Activated CD4-positive, alpha-beta T cell treated with anti-CD3 and anti-CD28 coated beads for 36 hours (primary cell): ENCODE results near the gene PLEKHG5. TPM values are rescaled to one million over a fixed set of nuclear protein-coding genes. Genes with fewer than 3 reads are reported as not detected.
A peak's percentile ranks its signal among the peaks of the same experiment; 100 is the strongest.
"Not testable (repeated sequence)": the region's sequence is repeated elsewhere in the genome, so short reads cannot be mapped to it uniquely, and the experiment has no call there.

Experiments used
- ATAC-seq: fragments of 200-7000 bp; cut with Tn5 transposase; one replicate; pipeline ENCODE4 v1.10.0; 2021; ENCODE audit warnings: mild to moderate bottlenecking, moderate library complexity
- CTCF ChIA-PET: fragments of 350-600 bp; sonication (Branson Sonifier 250); formaldehyde crosslinking; loops from one replicate; lab custom pipeline; 2021; ENCODE audit warnings: antibody characterized with exemption; lab: Charles Lee
- POLR2A ChIA-PET: fragments of 350-600 bp; sonication (Branson Sonifier 250); formaldehyde crosslinking; loops from one replicate; lab custom pipeline; 2021; ENCODE audit warnings: antibody characterized with exemption, inconsistent platforms; lab: Charles Lee
- DNase-seq: peaks from one replicate; pipeline ENCODE4 v3.0.0-alpha.2; 2020
- H3K27ac Mint-ChIP-seq: one replicate; pipeline ENCODE4 v1.8.0; 2021; ENCODE audit warnings: mixed read lengths
- H3K27me3 Mint-ChIP-seq: one replicate; pipeline ENCODE4 v1.8.0; 2021; ENCODE audit warnings: mixed read lengths
- H3K36me3 Mint-ChIP-seq: one replicate; pipeline ENCODE4 v1.8.0; 2021; ENCODE audit warnings: low read depth, mixed read lengths
- H3K4me1 Mint-ChIP-seq: one replicate; pipeline ENCODE4 v1.8.0; 2021; ENCODE audit warnings: mixed read lengths
- H3K4me3 Mint-ChIP-seq: one replicate; pipeline ENCODE4 v1.8.0; 2021; ENCODE audit warnings: mild to moderate bottlenecking, moderate library complexity, mixed read lengths
- H3K9me3 Mint-ChIP-seq: one replicate; pipeline ENCODE4 v1.8.0; 2021; ENCODE audit warnings: low read depth, mixed read lengths
- intact Hi-C, 2 experiments: fragments of 100-400 bp; cut with DNase I in 1 of 2; cut with micrococcal nuclease in 1 of 2; formaldehyde crosslinking; loops; one replicate each; pipeline versions ENCODE4 v1.14.2 to v1.15.1; 2022 to 2024; cut with DNase I, micrococcal nuclease
- total RNA-seq, 2 experiments: library from RNA; stranded (reverse); gene quantifications; one replicate each; pipeline ENCODE4 v1.2.3, GENCODE V29; 2021

PLEKHG5 gene
- total RNA-seq, 2 experiments from 2014 or later: 0.76 to 1.1 TPM

DNA sequence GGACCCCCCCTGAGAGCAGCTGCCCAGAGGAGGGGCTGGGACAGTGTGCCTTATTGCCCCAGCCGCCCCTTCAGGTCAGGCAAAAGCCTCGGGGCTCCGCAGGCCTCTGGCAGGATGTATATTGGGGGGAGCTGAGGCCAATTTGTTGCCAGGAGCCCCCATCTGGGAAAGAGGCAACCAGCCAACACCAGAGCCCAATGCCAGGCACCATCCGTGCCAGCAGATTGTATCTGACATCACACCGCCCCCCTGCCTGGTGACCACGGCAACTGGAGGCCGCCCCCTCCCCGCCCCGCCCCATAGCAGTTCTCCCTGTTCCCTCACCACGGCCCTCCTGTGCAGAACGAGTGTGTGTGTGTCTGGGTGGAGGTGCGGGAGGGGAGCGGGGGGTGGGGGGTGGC lies 3.6 kb upstream of the PLEKHG5 start:
- ChIA-PET CTCF (interaction anchor here (0.7 to 0.9 kb wide), 2 partner anchors 60 to 467 kb away, joined by 3 read pairs; no protein-coding TSS in a partner anchor), POLR2A (no interaction called here)
- Mint-ChIP-seq H3K4me3 (no peak overlapping the region), H3K36me3 (no peaks in the 10 kb centered on the region), H3K27me3 (peaks cover 6% of the 10 kb centered on the region), H3K9me3 (no peaks in the 10 kb centered on the region), H3K4me1 (peaks cover 17% of the 10 kb centered on the region), H3K27ac (no peak overlapping the region)
- intact Hi-C loops: no loop called here
- no peak for ATAC-seq
- DNase-seq: peak; percentile 28

- Mint-ChIP-seq H3K27me3 (peaks cover 6% of the 10 kb centered on the region), H3K4me1 (peaks cover 17% of the 10 kb centered on the region), H3K27ac (no peak overlapping the region), H3K9me3 (no peaks in the 10 kb centered on the region), H3K36me3 (no peaks in the 10 kb centered on the region), H3K4me3 (no peak overlapping the region)
- ChIA-PET POLR2A (no interaction called here), CTCF (interaction anchor here (0.7 to 0.9 kb wide), 2 partner anchors 60 to 468 kb away, joined by 3 read pairs; no protein-coding TSS in a partner anchor)
- DNase-seq (no peak), ATAC-seq (no peak)
- intact Hi-C loops: no loop called here
Measured at GRCh38 chr1:6494627-6495026, 3.2 kb upstream of the PLEKHG5 start.

GRCh38 chr1:6493834-6494223 lies 2.4 kb upstream of the PLEKHG5 start:
- POLR2A ChIA-PET, H3K4me3 Mint-ChIP-seq, ATAC-seq, H3K27ac Mint-ChIP-seq, H3K9me3 Mint-ChIP-seq, DNase-seq, H3K27me3 Mint-ChIP-seq, H3K36me3 Mint-ChIP-seq, intact Hi-C loops: not testable (repeated sequence)
- CTCF ChIA-PET: interaction anchor here (0.6 to 1.2 kb wide), 3 partner anchors 14 to 67 kb away, joined by 3 read pairs; no protein-coding TSS in a partner anchor
- peaks cover 17% of the 10 kb centered on the region for H3K4me1 Mint-ChIP-seq

GRCh38 chr1:6491966-6492365 lies 499 bp upstream of the PLEKHG5 start:
- peaks cover 10% of the 10 kb centered on the region for H3K4me1 Mint-ChIP-seq
- ChIA-PET POLR2A (no interaction called here), CTCF (interaction anchor here (0.6 to 2.6 kb wide), 4 partner anchors 28 to 155 kb away, joined by 3 to 10 read pairs (median 4); no protein-coding TSS in a partner anchor)
- no peaks in the 10 kb centered on the region for H3K9me3 Mint-ChIP-seq
- intact Hi-C loops: no loop called here
- ATAC-seq (no peak), DNase-seq (no peak)
- peaks cover 2% of the 10 kb centered on the region for H3K27me3 Mint-ChIP-seq
- no peaks in the 10 kb centered on the region for H3K36me3 Mint-ChIP-seq
- H3K27ac Mint-ChIP-seq: no peak overlapping the region
- H3K4me3 Mint-ChIP-seq: peak overlapping the region; percentile 74

- Mint-ChIP-seq H3K4me3 (peak overlapping the region; percentile 74), H3K27me3 (peaks cover 8% of the 10 kb centered on the region), H3K27ac (peak overlapping the region; percentile 35), H3K9me3 (no peaks in the 10 kb centered on the region), H3K4me1 (peaks cover 17% of the 10 kb centered on the region), H3K36me3 (no peaks in the 10 kb centered on the region)
- ChIA-PET CTCF (interaction anchor here (0.7 to 2.6 kb wide), 8 partner anchors 12 to 1337 kb away, joined by 3 to 10 read pairs (median 4); no protein-coding TSS in a partner anchor), POLR2A (no interaction called here)
- DNase-seq: no peak
- intact Hi-C loops: no loop called here
- no peak for ATAC-seq
Measured at GRCh38 chr1:6491081-6491449, 402 bp downstream of the PLEKHG5 start.

GRCh38 chr1:6490181-6491080 lies 1.0 kb downstream of the PLEKHG5 start:
- Mint-ChIP-seq H3K9me3 (no peaks in the 10 kb centered on the region), H3K4me3 (peak overlapping the region; percentile 74), H3K4me1 (peaks cover 18% of the 10 kb centered on the region), H3K27ac (peak overlapping the region; percentile 63), H3K36me3 (no peaks in the 10 kb centered on the region), H3K27me3 (peaks cover 9% of the 10 kb centered on the region)
- peak; percentile 81 for DNase-seq
- CTCF ChIA-PET: interaction anchor here (0.7 to 2.6 kb wide), 13 partner anchors 12 to 1337 kb away, joined by 3 to 10 read pairs (median 4); no protein-coding TSS in a partner anchor
- ATAC-seq: peak; percentile 62
- intact Hi-C loops: loop anchor here in 1 of 2 experiments (1.0 kb wide), 4 partner anchors 64 to 135 kb away; partner anchors contain the start of gene NOL9
- POLR2A ChIA-PET: no interaction called here

GRCh38 chr1:6489799-6490180 lies 1.7 kb downstream of the PLEKHG5 start:
- ATAC-seq (peak; percentile 71), DNase-seq (peak; percentile 88)
- ChIA-PET CTCF (interaction anchor here (0.8 to 2.6 kb wide), 8 partner anchors 12 to 290 kb away, joined by 3 to 10 read pairs (median 4); partner anchors contain the start of gene TNFRSF25), POLR2A (no interaction called here)
- Mint-ChIP-seq H3K36me3 (no peaks in the 10 kb centered on the region), H3K4me3 (peak overlapping the region; percentile 74), H3K27me3 (peaks cover 9% of the 10 kb centered on the region), H3K9me3 (no peaks in the 10 kb centered on the region), H3K4me1 (peaks cover 18% of the 10 kb centered on the region), H3K27ac (peak overlapping the region; percentile 63)
- intact Hi-C loops: loop anchor here (1.0 to 5.0 kb wide), 6 partner anchors 47 to 728 kb away; partner anchors contain the start of gene NOL9 (in 1 of the 2)

GRCh38 chr1:6489383-6489765 lies 2.1 kb downstream of the PLEKHG5 start:
- no peaks in the 10 kb centered on the region for H3K9me3 Mint-ChIP-seq
- no peaks in the 10 kb centered on the region for H3K36me3 Mint-ChIP-seq
- ATAC-seq (no peak), DNase-seq (no peak)
- H3K27me3 Mint-ChIP-seq: peaks cover 13% of the 10 kb centered on the region
- H3K4me1 Mint-ChIP-seq: peaks cover 16% of the 10 kb centered on the region
- CTCF ChIA-PET: interaction anchor here (1.0 to 2.6 kb wide), 6 partner anchors 11 to 289 kb away, joined by 3 to 10 read pairs (median 6); partner anchors contain the start of gene TNFRSF25
- no peak overlapping the region for H3K4me3 Mint-ChIP-seq
- intact Hi-C loops: loop anchor here in 1 of 2 experiments (5.0 kb wide), 2 partner anchors 47 to 728 kb away; no protein-coding TSS in a partner anchor
- H3K27ac Mint-ChIP-seq: no peak overlapping the region
- POLR2A ChIA-PET: interaction anchor here (0.6 kb wide), 1 partner anchor 53 kb away, joined by 3 read pairs; no protein-coding TSS in a partner anchor

GRCh38 chr1:6488602-6489382 lies 2.7 kb downstream of the PLEKHG5 start:
- no peaks in the 10 kb centered on the region for H3K9me3 Mint-ChIP-seq
- H3K4me3 Mint-ChIP-seq: no peak overlapping the region
- no peaks in the 10 kb centered on the region for H3K36me3 Mint-ChIP-seq
- no peak for DNase-seq
- H3K27me3 Mint-ChIP-seq: peaks cover 17% of the 10 kb centered on the region
- ChIA-PET POLR2A (interaction anchor here (0.6 to 0.7 kb wide), 2 partner anchors 54 to 247 kb away, joined by 3 to 4 read pairs; no protein-coding TSS in a partner anchor), CTCF (interaction anchor here (0.7 to 2.6 kb wide), 10 partner anchors 11 to 289 kb away, joined by 3 to 10 read pairs (median 4); partner anchors contain the start of gene TNFRSF25)
- intact Hi-C loops: loop anchor here in 1 of 2 experiments (1.0 to 5.0 kb wide), 3 partner anchors 12 to 729 kb away; no protein-coding TSS in a partner anchor
- no peak for ATAC-seq
- no peak overlapping the region for H3K27ac Mint-ChIP-seq
- H3K4me1 Mint-ChIP-seq: peaks cover 16% of the 10 kb centered on the region

DNA sequence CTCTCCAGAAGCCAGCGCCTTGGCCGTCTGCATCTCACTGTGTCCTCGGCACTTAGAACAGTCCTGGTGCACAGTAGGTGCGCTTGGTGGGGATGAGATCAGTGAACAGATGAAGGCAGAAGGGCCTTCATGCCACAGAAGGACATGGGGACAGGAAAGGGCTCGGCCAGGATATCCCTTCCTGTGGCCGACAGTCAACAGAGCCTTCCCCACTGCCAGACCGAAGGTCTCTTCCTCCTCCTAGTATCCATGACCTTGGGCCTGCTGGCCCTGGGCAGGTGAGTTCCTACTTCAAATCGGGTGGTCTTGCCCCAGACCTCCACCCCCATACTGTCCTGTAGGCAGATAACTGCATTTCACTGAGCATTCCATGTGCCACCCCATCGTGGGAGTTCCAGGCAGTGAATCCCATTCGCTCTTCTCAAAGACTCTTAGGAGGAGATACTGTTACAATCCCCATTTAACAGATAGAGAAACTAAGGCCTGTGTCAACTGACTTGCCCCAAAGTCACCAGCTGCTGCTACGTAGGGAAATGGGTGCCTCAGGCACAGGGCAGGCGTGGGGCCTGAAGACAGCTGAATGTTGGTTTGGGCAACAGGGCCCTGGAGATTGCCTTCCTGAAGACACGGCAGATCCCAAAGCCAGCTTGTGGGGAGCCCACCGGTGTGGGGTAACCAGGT lies 3.5 kb downstream of the PLEKHG5 start:
- CTCF ChIA-PET: interaction anchor here (0.7 to 2.4 kb wide), 8 partner anchors 10 to 22 kb away, joined by 3 to 10 read pairs (median 6); partner anchors contain the start of gene TNFRSF25
- Mint-ChIP-seq H3K27ac (no peak overlapping the region), H3K9me3 (no peaks in the 10 kb centered on the region), H3K36me3 (no peaks in the 10 kb centered on the region), H3K4me3 (no peak overlapping the region), H3K4me1 (peaks cover 16% of the 10 kb centered on the region), H3K27me3 (peaks cover 17% of the 10 kb centered on the region)
- ATAC-seq: no peak
- DNase-seq: no peak
- POLR2A ChIA-PET: no interaction called here
- intact Hi-C loops: loop anchor here (1.0 to 5.0 kb wide), 5 partner anchors 12 to 731 kb away; no protein-coding TSS in a partner anchor
